K562 (cell line): Measurements from ENCODE around the gene PRKCB. TPM values are rescaled to one million over a fixed set of nuclear protein-coding genes. Genes with fewer than 3 reads are reported as not detected.
A peak's percentile ranks its signal among the peaks of the same experiment; 100 is the strongest.

Experiments
- BCOR ChIP-seq: fragments of 450-650 bp; IDR thresholded peaks from 2 replicates; pipeline ENCODE4 v1.6.1; 2016
- HNRNPLL ChIP-seq: fragments of 200-400 bp; formaldehyde crosslinking; IDR thresholded peaks from 2 replicates; pipeline ENCODE4 v1.6.1; 2017; ENCODE audit warnings: low read length, low read depth, mild to moderate bottlenecking; ENCODE audit not compliant: poor library complexity, severe bottlenecking
- ZBTB7A ChIP-seq: IDR thresholded peaks from 2 replicates; pipeline ENCODE4 v1.6.1; 2011; ENCODE audit warnings: low read depth, mild to moderate bottlenecking, low read length, moderate library complexity, borderline replicate concordance; ENCODE audit not compliant: control insufficient read depth
- polyA plus RNA-seq, 8 experiments: library from polyadenylated mRNA; depleted of rRNA in 4 of 8; stranded (reverse) in 5 of 8; unstranded in 3 of 8; fragments of >200 nt; fragmentation: Nextera tagmentation in 2 of 8; fragmentation: Illumina TruSeq in 1 of 8; extraction: Ambion mirVana in 2 of 8; extraction: Trizol in 1 of 8; gene quantifications; 2 replicates each; pipeline versions ENCODE4 v1.2.1 to v1.2.3, GENCODE V29; 2011 to 2014; ENCODE audit warnings: inconsistent platforms in 1 of 8, missing spikeins in 1 of 8
- total RNA-seq, 7 experiments: library from RNA; depleted of rRNA in 6 of 7; stranded (reverse); fragments of >200 nt in 6 of 7; fragmentation: Illumina TruSeq in 2 of 7; extraction: Trizol in 2 of 7; gene quantifications; 2 replicates each; pipeline versions ENCODE4 v1.2.1 to v1.2.3, GENCODE V29; 2011 to 2021; ENCODE audit warnings: low replicate concordance in 1 of 7
- TF ChIP-seq, protein P1 (sequence below): fragments of 450-650 bp; IDR thresholded peaks from 2 replicates; pipeline ENCODE4 v1.6.1; 2016; ENCODE audit warnings: mild to moderate bottlenecking, moderate library complexity

The PRKCB gene
- total and polyA plus RNA-seq, 9 of the 15 experiments (the other 6 are each of a cell fraction or from before 2014, with no cell fraction given): 49.9 to 276 (median 148) TPM

DNA sequence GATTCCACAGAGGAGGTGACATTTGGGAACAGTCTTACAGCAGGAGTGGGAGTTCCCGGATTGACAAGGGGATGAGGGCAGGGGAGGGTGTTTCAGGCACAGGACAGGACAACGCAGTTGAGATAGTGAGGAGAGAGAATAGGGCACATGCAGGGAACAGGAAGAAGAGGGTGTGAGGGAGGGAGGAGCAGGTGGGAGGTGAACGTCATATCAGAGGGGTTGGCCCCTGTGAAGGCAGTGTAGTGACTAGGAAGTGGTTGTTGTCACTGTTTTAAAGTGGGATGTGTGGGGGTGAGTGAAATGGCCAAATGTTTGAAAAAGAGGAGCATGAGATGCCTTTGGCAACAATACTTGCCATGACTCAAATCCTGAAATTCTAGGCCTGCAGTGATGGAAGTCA lies 12.2 kb downstream of the PRKCB start (continued):
- TF ChIP-seq, protein P1, sequence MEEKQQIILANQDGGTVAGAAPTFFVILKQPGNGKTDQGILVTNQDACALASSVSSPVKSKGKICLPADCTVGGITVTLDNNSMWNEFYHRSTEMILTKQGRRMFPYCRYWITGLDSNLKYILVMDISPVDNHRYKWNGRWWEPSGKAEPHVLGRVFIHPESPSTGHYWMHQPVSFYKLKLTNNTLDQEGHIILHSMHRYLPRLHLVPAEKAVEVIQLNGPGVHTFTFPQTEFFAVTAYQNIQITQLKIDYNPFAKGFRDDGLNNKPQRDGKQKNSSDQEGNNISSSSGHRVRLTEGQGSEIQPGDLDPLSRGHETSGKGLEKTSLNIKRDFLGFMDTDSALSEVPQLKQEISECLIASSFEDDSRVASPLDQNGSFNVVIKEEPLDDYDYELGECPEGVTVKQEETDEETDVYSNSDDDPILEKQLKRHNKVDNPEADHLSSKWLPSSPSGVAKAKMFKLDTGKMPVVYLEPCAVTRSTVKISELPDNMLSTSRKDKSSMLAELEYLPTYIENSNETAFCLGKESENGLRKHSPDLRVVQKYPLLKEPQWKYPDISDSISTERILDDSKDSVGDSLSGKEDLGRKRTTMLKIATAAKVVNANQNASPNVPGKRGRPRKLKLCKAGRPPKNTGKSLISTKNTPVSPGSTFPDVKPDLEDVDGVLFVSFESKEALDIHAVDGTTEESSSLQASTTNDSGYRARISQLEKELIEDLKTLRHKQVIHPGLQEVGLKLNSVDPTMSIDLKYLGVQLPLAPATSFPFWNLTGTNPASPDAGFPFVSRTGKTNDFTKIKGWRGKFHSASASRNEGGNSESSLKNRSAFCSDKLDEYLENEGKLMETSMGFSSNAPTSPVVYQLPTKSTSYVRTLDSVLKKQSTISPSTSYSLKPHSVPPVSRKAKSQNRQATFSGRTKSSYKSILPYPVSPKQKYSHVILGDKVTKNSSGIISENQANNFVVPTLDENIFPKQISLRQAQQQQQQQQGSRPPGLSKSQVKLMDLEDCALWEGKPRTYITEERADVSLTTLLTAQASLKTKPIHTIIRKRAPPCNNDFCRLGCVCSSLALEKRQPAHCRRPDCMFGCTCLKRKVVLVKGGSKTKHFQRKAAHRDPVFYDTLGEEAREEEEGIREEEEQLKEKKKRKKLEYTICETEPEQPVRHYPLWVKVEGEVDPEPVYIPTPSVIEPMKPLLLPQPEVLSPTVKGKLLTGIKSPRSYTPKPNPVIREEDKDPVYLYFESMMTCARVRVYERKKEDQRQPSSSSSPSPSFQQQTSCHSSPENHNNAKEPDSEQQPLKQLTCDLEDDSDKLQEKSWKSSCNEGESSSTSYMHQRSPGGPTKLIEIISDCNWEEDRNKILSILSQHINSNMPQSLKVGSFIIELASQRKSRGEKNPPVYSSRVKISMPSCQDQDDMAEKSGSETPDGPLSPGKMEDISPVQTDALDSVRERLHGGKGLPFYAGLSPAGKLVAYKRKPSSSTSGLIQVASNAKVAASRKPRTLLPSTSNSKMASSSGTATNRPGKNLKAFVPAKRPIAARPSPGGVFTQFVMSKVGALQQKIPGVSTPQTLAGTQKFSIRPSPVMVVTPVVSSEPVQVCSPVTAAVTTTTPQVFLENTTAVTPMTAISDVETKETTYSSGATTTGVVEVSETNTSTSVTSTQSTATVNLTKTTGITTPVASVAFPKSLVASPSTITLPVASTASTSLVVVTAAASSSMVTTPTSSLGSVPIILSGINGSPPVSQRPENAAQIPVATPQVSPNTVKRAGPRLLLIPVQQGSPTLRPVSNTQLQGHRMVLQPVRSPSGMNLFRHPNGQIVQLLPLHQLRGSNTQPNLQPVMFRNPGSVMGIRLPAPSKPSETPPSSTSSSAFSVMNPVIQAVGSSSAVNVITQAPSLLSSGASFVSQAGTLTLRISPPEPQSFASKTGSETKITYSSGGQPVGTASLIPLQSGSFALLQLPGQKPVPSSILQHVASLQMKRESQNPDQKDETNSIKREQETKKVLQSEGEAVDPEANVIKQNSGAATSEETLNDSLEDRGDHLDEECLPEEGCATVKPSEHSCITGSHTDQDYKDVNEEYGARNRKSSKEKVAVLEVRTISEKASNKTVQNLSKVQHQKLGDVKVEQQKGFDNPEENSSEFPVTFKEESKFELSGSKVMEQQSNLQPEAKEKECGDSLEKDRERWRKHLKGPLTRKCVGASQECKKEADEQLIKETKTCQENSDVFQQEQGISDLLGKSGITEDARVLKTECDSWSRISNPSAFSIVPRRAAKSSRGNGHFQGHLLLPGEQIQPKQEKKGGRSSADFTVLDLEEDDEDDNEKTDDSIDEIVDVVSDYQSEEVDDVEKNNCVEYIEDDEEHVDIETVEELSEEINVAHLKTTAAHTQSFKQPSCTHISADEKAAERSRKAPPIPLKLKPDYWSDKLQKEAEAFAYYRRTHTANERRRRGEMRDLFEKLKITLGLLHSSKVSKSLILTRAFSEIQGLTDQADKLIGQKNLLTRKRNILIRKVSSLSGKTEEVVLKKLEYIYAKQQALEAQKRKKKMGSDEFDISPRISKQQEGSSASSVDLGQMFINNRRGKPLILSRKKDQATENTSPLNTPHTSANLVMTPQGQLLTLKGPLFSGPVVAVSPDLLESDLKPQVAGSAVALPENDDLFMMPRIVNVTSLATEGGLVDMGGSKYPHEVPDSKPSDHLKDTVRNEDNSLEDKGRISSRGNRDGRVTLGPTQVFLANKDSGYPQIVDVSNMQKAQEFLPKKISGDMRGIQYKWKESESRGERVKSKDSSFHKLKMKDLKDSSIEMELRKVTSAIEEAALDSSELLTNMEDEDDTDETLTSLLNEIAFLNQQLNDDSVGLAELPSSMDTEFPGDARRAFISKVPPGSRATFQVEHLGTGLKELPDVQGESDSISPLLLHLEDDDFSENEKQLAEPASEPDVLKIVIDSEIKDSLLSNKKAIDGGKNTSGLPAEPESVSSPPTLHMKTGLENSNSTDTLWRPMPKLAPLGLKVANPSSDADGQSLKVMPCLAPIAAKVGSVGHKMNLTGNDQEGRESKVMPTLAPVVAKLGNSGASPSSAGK: peak; percentile 24; the same call in 1 of the 2 replicates
- TF ChIP-seq HNRNPLL (peak; percentile 29), ZBTB7A (no peak), BCOR (no peak)
